Measurements from ENCODE around the gene DNAJC4.

Gene DNAJC4

DNA sequence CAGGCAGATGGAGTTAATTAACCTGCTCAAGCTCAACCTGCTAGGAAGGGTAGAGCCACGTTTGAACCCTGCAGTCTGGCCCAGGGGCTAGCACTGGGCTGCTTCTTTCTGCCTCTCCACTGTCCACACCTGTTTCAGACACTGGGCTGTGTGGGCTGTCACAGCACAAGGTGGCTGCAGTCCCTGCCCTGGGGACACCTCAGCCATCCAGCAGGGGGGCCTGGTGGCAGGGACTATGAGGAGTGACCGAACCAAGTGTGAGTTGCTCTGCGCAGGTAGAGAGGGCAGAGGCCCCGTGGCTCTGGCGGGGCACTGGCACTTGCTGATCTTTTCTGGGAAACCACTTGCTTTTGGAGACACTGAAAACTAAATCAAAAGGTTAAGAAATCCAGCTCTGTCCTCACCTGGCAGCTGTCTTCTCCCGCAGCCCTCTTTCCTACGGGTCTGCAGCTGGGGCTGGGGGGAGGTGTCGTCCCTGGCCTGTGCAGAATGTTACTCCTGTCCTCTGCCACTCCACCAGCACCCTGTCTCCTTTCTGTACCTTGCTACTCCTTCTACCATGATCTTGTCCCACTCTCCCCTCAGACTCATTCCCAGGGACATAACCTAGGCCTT lies 48.3 kb downstream of the DNAJC4 start:
- no peak for DNase-seq (ENCODE audit: low read depth)
- no peak overlapping the region for H3K4me3 ChIP-seq (ENCODE audit: low read depth, low read length)
- TF ChIP-seq, protein P1, sequence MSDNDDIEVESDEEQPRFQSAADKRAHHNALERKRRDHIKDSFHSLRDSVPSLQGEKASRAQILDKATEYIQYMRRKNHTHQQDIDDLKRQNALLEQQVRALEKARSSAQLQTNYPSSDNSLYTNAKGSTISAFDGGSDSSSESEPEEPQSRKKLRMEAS (IDR thresholded peaks at IDR 0.05; ENCODE audit: low read depth, low read length), result no peak
- TF ChIP-seq, protein P2, sequence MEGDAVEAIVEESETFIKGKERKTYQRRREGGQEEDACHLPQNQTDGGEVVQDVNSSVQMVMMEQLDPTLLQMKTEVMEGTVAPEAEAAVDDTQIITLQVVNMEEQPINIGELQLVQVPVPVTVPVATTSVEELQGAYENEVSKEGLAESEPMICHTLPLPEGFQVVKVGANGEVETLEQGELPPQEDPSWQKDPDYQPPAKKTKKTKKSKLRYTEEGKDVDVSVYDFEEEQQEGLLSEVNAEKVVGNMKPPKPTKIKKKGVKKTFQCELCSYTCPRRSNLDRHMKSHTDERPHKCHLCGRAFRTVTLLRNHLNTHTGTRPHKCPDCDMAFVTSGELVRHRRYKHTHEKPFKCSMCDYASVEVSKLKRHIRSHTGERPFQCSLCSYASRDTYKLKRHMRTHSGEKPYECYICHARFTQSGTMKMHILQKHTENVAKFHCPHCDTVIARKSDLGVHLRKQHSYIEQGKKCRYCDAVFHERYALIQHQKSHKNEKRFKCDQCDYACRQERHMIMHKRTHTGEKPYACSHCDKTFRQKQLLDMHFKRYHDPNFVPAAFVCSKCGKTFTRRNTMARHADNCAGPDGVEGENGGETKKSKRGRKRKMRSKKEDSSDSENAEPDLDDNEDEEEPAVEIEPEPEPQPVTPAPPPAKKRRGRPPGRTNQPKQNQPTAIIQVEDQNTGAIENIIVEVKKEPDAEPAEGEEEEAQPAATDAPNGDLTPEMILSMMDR (IDR thresholded peaks at IDR 0.05; ENCODE audit: low read depth, low read length), result no peak
- TF ChIP-seq MYC (IDR thresholded peaks at IDR 0.05; ENCODE audit: low read depth, low read length), result no peak
- TF ChIP-seq POLR2A (IDR thresholded peaks at IDR 0.05; ENCODE audit: extremely low read depth, insufficient read length), result no peak

DNA sequence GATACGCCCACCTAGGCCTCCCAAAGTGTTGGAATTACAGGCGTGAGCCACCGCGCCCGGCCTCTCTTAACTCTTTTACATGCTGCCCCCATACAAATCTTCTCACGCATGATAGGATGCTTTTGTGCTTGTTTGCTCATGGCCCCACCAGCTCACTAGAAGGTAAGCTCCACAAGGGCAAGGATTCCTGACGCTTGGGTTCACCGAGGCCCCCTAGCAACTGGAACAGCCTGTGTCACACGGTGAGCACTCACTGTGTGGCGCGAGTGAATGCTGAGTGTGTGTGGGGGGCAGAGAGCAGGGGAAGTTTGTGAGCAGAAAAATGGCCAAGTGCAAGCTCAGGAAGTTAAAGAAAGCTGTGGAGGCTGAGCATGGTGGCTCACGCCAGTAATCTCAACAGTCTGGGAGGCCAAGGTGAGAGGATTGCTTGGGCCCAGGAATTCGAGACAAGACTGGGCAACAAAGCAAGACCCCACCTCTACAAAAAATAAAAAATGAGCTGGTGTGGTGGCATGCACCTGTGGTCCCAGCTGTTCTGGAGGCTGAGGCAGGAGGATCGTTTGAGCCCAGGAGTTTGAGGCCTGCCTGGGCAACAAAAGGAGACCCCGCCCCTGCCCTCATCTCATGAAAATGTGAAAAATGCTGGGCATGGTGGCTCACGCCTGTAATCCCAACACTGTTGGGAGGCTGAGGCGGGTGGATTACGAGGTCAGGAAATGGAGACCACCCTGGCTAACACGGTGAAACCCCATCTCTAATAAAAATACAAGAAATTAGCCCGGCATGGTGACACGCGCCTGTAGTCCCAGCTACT lies 51.8 kb downstream of the DNAJC4 start:
- no peak for TF ChIP-seq POLR2A (IDR thresholded peaks at IDR 0.05; ENCODE audit: extremely low read depth, insufficient read length)
- TF ChIP-seq, protein P1 (IDR thresholded peaks at IDR 0.05; ENCODE audit: low read depth, low read length), result no peak
- TF ChIP-seq, protein P2 (IDR thresholded peaks at IDR 0.05; ENCODE audit: low read depth, low read length), result no peak
- TF ChIP-seq MYC (IDR thresholded peaks at IDR 0.05; ENCODE audit: low read depth, low read length), result no peak
- no peak for DNase-seq (ENCODE audit: low read depth)
- no peak overlapping the region for H3K4me3 ChIP-seq (ENCODE audit: low read depth, low read length)

DNA sequence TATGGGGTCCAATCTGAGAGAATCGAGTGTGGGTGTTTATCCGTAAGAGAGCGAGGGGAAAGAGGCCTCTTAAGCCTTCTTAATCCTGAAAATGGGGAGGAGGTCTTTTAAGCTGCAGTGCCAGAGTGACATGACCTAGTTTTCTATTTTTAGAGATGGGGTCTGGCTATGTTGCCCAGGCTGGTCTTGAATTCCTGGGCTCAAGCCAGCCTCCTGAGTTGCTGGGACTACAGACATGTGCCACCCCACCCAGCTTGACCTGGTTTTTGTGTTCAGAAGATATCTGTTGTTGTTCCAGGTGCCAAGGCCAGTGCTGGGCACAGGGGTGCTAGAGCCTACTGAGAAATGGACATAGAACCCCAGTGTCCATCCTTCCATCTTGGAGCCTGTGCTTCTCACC lies 52.7 kb downstream of the DNAJC4 start:
- H3K4me3 ChIP-seq (ENCODE audit: low read depth, low read length), result no peak overlapping the region
- no peak for DNase-seq (ENCODE audit: low read depth)
- TF ChIP-seq, protein P1 (IDR thresholded peaks at IDR 0.05; ENCODE audit: low read depth, low read length), result no peak
- TF ChIP-seq, protein P2 (IDR thresholded peaks at IDR 0.05; ENCODE audit: low read depth, low read length), result no peak
- TF ChIP-seq MYC (IDR thresholded peaks at IDR 0.05; ENCODE audit: low read depth, low read length) (no peak), POLR2A (IDR thresholded peaks at IDR 0.05; ENCODE audit: extremely low read depth, insufficient read length) (no peak)
